Upper lobe of left lung (tissue), 6 donors: Measurements from ENCODE around the gene SEC14L3. TPM values are rescaled to one million over a fixed set of nuclear protein-coding genes. Genes with fewer than 3 reads are reported as not detected.

Experiments used
- ATAC-seq, 2 donors: fragments of 200-7000 bp; cut with Tn5 transposase; one replicate each; pipeline ENCODE4 v1.9.1; 2022; ENCODE audit warnings: mild to moderate bottlenecking in 2 of 2, moderate library complexity in 2 of 2; ENCODE audit not compliant: low FRiP score in 2 of 2
- DNase-seq, 2 donors: peaks; one replicate each; pipeline ENCODE4 v3.0.0-alpha.2; 2019 to 2020
- H3K27ac ChIP-seq, 4 donors: fragments of 200-600 bp; sonication (generic); one replicate each; pipeline ENCODE4 v1.5.1; 2016 to 2019
- H3K27me3 ChIP-seq, 4 donors: fragments of 200-600 bp; sonication (generic); one replicate each; pipeline ENCODE4 v1.5.1; 2017 to 2019
- H3K36me3 ChIP-seq, 4 donors: fragments of 200-600 bp; sonication (generic); one replicate each; pipeline ENCODE4 v1.5.1; 2016 to 2019
- H3K4me1 ChIP-seq, 4 donors: fragments of 200-600 bp; sonication (generic); one replicate each; pipeline ENCODE4 v1.5.1; 2018 to 2019
- H3K4me3 ChIP-seq, 4 donors: fragments of 200-600 bp; sonication (generic); one replicate each; pipeline ENCODE4 v1.5.1; 2017 to 2019; ENCODE audit warnings: mild to moderate bottlenecking in 2 of 4, moderate library complexity in 1 of 4
- H3K9me3 ChIP-seq, 4 donors: fragments of 200-600 bp; sonication (generic); one replicate each; pipeline ENCODE4 v1.5.1; 2018 to 2019
- EP300 ChIP-seq, 4 donors: sonication (generic); formaldehyde crosslinking; IDR thresholded peaks; one replicate each; pipeline ENCODE4 v1.5.1; 2017; ENCODE audit warnings: antibody characterized with exemption in 4 of 4, control low read depth in 2 of 4
- POLR2A ChIP-seq, 4 donors: fragments of 450-650 bp; IDR thresholded peaks; one replicate each; pipeline ENCODE4 v1.5.1; 2016 to 2017; ENCODE audit warnings: antibody characterized with exemption in 4 of 4, mild to moderate bottlenecking in 2 of 4
- POLR2AphosphoS5 ChIP-seq, 2 donors: sonication (generic); formaldehyde crosslinking; IDR thresholded peaks; one replicate each; pipeline ENCODE4 v1.5.1; 2017; ENCODE audit warnings: antibody characterized with exemption in 2 of 2
- WGBS, 2 donors: methylation state at CpG; one replicate each; pipeline ENCODE4 v1.1.5; 2017 to 2018; 5-methylcytosine and 5-hydroxymethylcytosine counted together
- total RNA-seq, 6 donors: library from RNA; depleted of rRNA in 4 of 6; stranded (reverse); fragments of >200 nt in 4 of 6; gene quantifications; one replicate each; pipeline versions ENCODE4 v1.1.0 to v1.2.1, GENCODE V29; 2016 to 2021
- TF ChIP-seq, protein P1 (sequence below), 6 experiments: fragments of 450-650 bp in 4 of 6; fragments of 200-600 bp in 2 of 6; sonication (generic) in 2 of 6; IDR thresholded peaks; one replicate each; pipeline ENCODE4 v1.5.1; 2016 to 2019; ENCODE audit warnings: antibody characterized with exemption in 6 of 6
- donor health status: DM: no; HTN: no; CAD: no; lungs with moderate emphysema.
- donor health status: DM: no; HTN: yes; CAD: no; lungs with severe emphysema.

Gene SEC14L3
- total RNA-seq, 6 donors from 2014 or later: 0.43 to 2.3 (median 1.1) TPM; not detected in 1

DNA sequence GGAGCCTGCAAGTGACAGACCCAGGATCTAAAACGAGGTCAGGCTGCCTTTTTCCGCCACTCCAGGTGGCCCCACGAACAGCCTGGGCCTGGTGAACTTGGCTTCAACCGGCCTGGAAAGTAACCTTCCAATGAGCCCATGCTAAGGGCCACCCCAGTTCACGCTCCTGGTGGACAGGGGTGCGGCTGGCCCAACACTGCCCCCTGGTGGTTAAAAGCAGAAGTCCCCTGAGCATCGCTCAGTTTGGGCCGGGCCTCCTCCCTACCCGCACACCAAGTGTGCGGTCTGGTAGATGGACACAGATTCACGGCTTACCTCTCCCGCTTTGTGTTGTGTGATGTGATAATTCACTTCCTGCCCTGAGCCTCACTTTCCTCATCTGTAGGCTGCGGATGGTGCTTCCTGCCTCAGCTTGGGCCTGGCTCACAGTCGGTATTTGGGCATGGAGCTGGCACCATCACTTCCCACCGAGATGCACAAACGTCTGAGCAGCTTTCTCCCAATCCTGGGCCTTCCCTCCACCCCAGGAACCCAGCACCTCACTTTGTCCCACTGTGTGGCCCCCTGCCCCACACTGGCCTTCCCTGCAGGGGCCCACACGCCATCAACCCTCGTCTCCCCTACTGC, 13.7 kb upstream of the SEC14L3 start:
- Histone ChIP-seq H3K4me1 (no peaks in the 10 kb centered on the region), H3K36me3 (no peaks in the 10 kb centered on the region), H3K4me3 (no peak overlapping the region), H3K27ac (no peak overlapping the region), H3K9me3 (no peaks in the 10 kb centered on the region), H3K27me3 (no peaks in the 10 kb centered on the region)
- TF ChIP-seq, protein P1, sequence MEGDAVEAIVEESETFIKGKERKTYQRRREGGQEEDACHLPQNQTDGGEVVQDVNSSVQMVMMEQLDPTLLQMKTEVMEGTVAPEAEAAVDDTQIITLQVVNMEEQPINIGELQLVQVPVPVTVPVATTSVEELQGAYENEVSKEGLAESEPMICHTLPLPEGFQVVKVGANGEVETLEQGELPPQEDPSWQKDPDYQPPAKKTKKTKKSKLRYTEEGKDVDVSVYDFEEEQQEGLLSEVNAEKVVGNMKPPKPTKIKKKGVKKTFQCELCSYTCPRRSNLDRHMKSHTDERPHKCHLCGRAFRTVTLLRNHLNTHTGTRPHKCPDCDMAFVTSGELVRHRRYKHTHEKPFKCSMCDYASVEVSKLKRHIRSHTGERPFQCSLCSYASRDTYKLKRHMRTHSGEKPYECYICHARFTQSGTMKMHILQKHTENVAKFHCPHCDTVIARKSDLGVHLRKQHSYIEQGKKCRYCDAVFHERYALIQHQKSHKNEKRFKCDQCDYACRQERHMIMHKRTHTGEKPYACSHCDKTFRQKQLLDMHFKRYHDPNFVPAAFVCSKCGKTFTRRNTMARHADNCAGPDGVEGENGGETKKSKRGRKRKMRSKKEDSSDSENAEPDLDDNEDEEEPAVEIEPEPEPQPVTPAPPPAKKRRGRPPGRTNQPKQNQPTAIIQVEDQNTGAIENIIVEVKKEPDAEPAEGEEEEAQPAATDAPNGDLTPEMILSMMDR (IDR thresholded peaks at IDR 0.05): peak; percentile 94 to 97 (median 95)
- TF ChIP-seq POLR2AphosphoS5 (IDR thresholded peaks at IDR 0.05): no peak
- no peak for TF ChIP-seq EP300 (IDR thresholded peaks at IDR 0.05)
- TF ChIP-seq POLR2A (IDR thresholded peaks at IDR 0.05): no peak
- ATAC-seq: peak; percentile 87 to 91
- 29 to 38% methylated on average over 14 to 18 of the region's 18 CpGs for WGBS, 2 donors
- DNase-seq: peak in 1 of 2 donors; percentile 71

DNA sequence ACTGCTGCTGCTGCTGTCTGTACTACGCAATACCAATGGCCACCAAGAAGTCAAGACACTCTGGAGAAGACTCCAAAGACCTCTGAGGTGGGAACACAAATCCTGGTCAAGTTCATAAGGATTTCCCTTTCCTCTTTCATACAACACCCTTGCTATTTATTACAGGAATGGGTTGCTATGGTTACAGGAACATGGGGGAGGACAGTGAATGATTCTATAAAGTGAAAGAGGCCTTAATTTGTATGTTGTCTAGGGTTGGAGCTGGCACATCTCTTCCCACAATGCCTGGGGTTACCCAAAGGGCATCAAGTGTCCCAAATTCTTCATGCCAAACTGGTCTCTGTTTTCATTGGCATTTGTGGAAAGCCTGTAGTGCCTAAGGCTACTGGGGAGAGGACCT, 11.4 kb upstream of the SEC14L3 start:
- H3K4me3 ChIP-seq: no peak overlapping the region
- TF ChIP-seq EP300 (IDR thresholded peaks at IDR 0.05) (no peak), POLR2A (IDR thresholded peaks at IDR 0.05) (no peak), POLR2AphosphoS5 (IDR thresholded peaks at IDR 0.05) (no peak)
- TF ChIP-seq, protein P1 (IDR thresholded peaks at IDR 0.05): no peak
- H3K9me3 ChIP-seq: no peaks in the 10 kb centered on the region
- no peak for DNase-seq
- WGBS, 2 donors: 93 to 94% methylated on average over 1 of the region's 1 CpG
- no peaks in the 10 kb centered on the region for H3K27me3 ChIP-seq
- H3K27ac ChIP-seq: no peak overlapping the region
- no peaks in the 10 kb centered on the region for H3K4me1 ChIP-seq
- H3K36me3 ChIP-seq: no peaks in the 10 kb centered on the region
- no peak for ATAC-seq

DNA sequence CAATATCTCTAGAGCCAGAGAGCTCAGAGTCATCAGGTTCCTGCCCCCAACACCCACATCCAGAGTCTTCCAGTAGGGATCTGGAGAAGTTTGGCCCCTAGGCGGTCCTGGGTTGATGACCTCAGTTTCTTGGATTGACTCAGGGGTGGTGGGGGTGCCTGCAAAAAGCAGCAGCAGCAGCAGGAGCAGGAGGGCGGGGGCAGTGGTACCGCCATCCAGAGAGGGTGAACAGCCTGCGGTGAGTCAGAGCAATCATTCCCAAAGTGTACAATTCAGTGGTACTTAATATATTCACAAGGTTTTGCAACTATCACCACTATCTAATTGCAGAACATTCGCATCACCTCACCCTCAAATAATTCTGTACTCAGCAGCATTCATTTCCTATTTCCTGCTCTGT, 9.9 kb upstream of the SEC14L3 start:
- ATAC-seq (peak in 1 of 2 donors; percentile 50), DNase-seq (no peak)
- Histone ChIP-seq H3K27me3 (no peaks in the 10 kb centered on the region), H3K9me3 (no peaks in the 10 kb centered on the region), H3K4me3 (no peak overlapping the region), H3K4me1 (no peaks in the 10 kb centered on the region), H3K36me3 (no peaks in the 10 kb centered on the region), H3K27ac (no peak overlapping the region)
- TF ChIP-seq EP300 (IDR thresholded peaks at IDR 0.05) (no peak), POLR2AphosphoS5 (IDR thresholded peaks at IDR 0.05) (no peak), POLR2A (IDR thresholded peaks at IDR 0.05) (no peak)
- TF ChIP-seq, protein P1 (IDR thresholded peaks at IDR 0.05): no peak
- 82 to 83% methylated on average over 5 of the region's 5 CpGs for WGBS, 2 donors

DNA sequence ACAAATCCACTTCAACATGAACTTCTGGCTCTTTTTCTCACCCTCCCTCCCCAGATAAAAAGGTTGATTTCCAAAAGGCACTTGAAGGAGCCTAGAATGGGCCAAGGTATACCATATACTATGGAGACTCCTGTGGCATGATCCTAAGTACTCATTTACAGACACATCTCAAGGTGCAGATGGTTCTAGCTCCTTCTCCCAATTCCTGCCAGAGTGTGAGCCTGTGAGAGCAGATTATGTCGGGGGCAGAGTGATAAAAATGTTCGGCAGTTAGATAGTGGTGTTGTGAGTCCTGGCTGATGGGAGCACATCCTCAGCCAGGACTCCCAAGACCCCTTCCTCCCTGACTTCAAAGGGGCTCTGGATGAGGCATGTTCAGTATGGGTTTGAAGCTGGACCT, 8.2 kb upstream of the SEC14L3 start:
- 76 to 79% methylated on average over 2 of the region's 2 CpGs for WGBS, 2 donors

More for the DNA sequence above, 8.2 kb upstream of the SEC14L3 start:
- no peak overlapping the region for H3K27ac ChIP-seq
- TF ChIP-seq POLR2AphosphoS5 (IDR thresholded peaks at IDR 0.05) (no peak), EP300 (IDR thresholded peaks at IDR 0.05) (no peak), POLR2A (IDR thresholded peaks at IDR 0.05) (no peak)
- TF ChIP-seq, protein P1 (IDR thresholded peaks at IDR 0.05): no peak
- no peaks in the 10 kb centered on the region for H3K27me3 ChIP-seq
- ATAC-seq (no peak), DNase-seq (no peak)
- no peaks in the 10 kb centered on the region for H3K36me3 ChIP-seq
- H3K4me1 ChIP-seq: no peaks in the 10 kb centered on the region
- H3K4me3 ChIP-seq: no peak overlapping the region
- H3K9me3 ChIP-seq: no peaks in the 10 kb centered on the region
